ENCODE data around the gene ZNF407. TPM values are rescaled to one million over a fixed set of nuclear protein-coding genes. Genes with fewer than 3 reads are reported as not detected.

The ZNF407 gene
- polyA plus RNA-seq, 2 donors: 2.2 to 2.6 TPM

DNA sequence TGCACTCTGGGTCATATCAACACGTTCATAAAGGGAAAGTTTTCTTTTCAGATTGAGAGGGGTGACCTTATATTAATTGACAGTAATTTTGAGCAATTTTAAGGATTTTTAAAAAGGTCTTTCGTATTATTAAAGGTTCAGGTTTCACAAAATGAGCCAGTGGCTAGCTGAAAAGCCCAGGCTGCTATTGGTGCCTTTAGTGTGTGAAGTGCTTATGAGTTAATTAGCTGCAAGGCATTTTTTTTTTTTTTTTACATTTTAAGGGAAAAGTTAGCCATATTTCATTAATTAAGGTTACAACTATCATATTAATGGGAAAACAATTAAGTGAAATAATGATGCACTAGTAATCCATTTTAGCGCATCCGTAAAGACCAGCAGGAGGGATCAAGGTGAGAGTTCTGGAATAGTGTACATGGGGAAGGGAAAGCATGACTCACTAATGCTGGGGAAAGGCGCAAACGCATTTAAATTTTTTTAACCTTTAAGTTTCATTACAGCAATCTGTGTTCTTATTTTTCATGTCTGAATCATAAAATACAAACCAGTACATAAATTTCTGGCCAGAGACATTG is 200.0 kb downstream of the ZNF407 start:
- WGBS, 2 donors: 77 to 79% methylated on average over 6 of the region's 6 CpGs
- no peak overlapping the region for H3K27ac ChIP-seq (ENCODE audit: low read depth in 2 of 2, low read length in 1 of 2)

DNA sequence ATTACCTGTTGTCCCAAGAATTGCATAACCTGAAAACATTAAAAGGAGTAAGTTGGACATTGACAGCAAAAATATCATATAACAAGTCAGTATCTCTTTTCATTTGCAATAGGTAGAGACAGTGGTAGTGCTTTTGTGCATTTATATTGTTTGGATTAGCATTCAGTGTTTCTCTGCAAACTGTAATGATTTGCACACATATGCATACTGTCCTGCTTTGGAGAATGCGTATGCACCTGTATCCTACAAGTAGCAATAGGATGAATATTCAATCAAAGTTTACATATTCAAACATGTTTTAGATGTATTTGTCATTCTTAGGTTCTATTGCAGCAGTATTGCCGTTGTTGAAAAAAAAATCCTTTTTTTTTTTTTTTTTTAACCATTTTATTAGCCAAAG is 201.9 kb downstream of the ZNF407 start:
- Histone ChIP-seq H3K4me1 (ENCODE audit: control insufficient read depth in 2 of 2, insufficient read depth in 2 of 2, low read length in 1 of 2) (no peaks in the 10 kb centered on the region), H3K4me3 (ENCODE audit: low read depth in 1 of 2, low read length in 2 of 2) (no peak overlapping the region), H3K27me3 (ENCODE audit: control insufficient read depth in 1 of 2, insufficient read depth in 2 of 2, low read length in 2 of 2) (no peaks in the 10 kb centered on the region), H3K27ac (ENCODE audit: low read depth in 2 of 2, low read length in 1 of 2) (no peak overlapping the region), H3K9me3 (ENCODE audit: control insufficient read depth in 2 of 2, insufficient read depth in 1 of 2, low read depth in 1 of 2, low read length in 1 of 2) (no peaks in the 10 kb centered on the region), H3K36me3 (ENCODE audit: control insufficient read depth in 2 of 2, insufficient read depth in 2 of 2, low read length in 1 of 2) (no peaks in the 10 kb centered on the region)
- WGBS, 2 donors: 93 to 99% methylated on average over 2 of the region's 2 CpGs

More for the DNA sequence above, 200.0 kb downstream of the ZNF407 start:
- Histone ChIP-seq H3K36me3 (ENCODE audit: control insufficient read depth in 2 of 2, insufficient read depth in 2 of 2, low read length in 1 of 2) (no peaks in the 10 kb centered on the region), H3K4me1 (ENCODE audit: control insufficient read depth in 2 of 2, insufficient read depth in 2 of 2, low read length in 1 of 2) (no peaks in the 10 kb centered on the region), H3K4me3 (ENCODE audit: low read depth in 1 of 2, low read length in 2 of 2) (no peak overlapping the region), H3K9me3 (ENCODE audit: control insufficient read depth in 2 of 2, insufficient read depth in 1 of 2, low read depth in 1 of 2, low read length in 1 of 2) (no peaks in the 10 kb centered on the region), H3K27me3 (ENCODE audit: control insufficient read depth in 1 of 2, insufficient read depth in 2 of 2, low read length in 2 of 2) (no peaks in the 10 kb centered on the region)

DNA sequence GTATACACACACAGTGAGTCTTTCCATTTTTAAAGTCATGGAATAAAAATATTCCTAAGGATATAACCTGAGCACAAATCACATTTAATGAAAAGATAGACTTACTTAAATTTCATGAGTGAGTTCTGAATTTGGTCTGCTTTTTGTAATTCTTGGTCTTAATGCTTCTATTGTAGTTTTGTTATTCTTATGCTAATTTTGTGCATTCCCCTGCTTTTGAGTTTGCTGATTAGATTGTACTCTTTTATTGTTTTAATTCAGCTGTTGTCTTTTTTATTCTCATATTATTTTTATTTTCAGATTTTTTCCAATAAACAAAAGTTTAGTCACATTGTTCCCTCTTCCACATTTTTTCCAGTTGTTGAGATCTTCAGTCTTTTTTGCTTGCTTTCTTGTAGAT is 202.4 kb downstream of the ZNF407 start:
- H3K9me3 ChIP-seq (ENCODE audit: control insufficient read depth in 2 of 2, insufficient read depth in 1 of 2, low read depth in 1 of 2, low read length in 1 of 2): no peaks in the 10 kb centered on the region
- no peak overlapping the region for H3K27ac ChIP-seq (ENCODE audit: low read depth in 2 of 2, low read length in 1 of 2)
- H3K4me1 ChIP-seq (ENCODE audit: control insufficient read depth in 2 of 2, insufficient read depth in 2 of 2, low read length in 1 of 2): no peaks in the 10 kb centered on the region
- no peak overlapping the region for H3K4me3 ChIP-seq (ENCODE audit: low read depth in 1 of 2, low read length in 2 of 2)
- no peaks in the 10 kb centered on the region for H3K36me3 ChIP-seq (ENCODE audit: control insufficient read depth in 2 of 2, insufficient read depth in 2 of 2, low read length in 1 of 2)
- no peaks in the 10 kb centered on the region for H3K27me3 ChIP-seq (ENCODE audit: control insufficient read depth in 1 of 2, insufficient read depth in 2 of 2, low read length in 2 of 2)

DNA sequence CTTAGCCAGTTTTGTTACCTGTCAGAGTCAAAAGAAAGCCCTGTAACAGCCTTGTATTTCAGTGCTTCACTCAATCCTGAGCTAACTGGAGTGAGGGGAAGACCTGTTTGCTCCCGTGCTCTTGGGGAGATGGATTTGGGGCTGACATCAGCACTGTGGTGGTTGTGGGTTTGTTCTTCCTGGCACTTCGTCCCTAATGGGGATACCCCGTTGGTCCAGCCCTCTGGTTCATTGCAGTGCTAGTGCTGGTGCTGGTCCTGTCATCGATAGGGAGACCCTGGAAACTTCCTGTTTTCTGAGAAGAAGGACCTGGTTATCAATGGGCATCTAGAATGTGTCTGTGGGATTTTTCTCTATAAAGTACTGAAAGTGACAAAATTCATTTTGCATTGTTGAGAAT is 205.4 kb downstream of the ZNF407 start:
- peaks cover 0 to 3% of the 10 kb centered on the region in 2 donors for H3K4me1 ChIP-seq (ENCODE audit: control insufficient read depth in 2 of 2, insufficient read depth in 2 of 2, low read length in 1 of 2)
- H3K27ac ChIP-seq (ENCODE audit: low read depth in 2 of 2, low read length in 1 of 2): no peak overlapping the region
- 83 to 88% methylated on average over 4 of the region's 4 CpGs for WGBS, 2 donors
- H3K4me3 ChIP-seq (ENCODE audit: low read depth in 1 of 2, low read length in 2 of 2): no peak overlapping the region
- no peaks in the 10 kb centered on the region for H3K27me3 ChIP-seq (ENCODE audit: control insufficient read depth in 1 of 2, insufficient read depth in 2 of 2, low read length in 2 of 2)
- H3K36me3 ChIP-seq (ENCODE audit: control insufficient read depth in 2 of 2, insufficient read depth in 2 of 2, low read length in 1 of 2): no peaks in the 10 kb centered on the region
- no peaks in the 10 kb centered on the region for H3K9me3 ChIP-seq (ENCODE audit: control insufficient read depth in 2 of 2, insufficient read depth in 1 of 2, low read depth in 1 of 2, low read length in 1 of 2)

DNA sequence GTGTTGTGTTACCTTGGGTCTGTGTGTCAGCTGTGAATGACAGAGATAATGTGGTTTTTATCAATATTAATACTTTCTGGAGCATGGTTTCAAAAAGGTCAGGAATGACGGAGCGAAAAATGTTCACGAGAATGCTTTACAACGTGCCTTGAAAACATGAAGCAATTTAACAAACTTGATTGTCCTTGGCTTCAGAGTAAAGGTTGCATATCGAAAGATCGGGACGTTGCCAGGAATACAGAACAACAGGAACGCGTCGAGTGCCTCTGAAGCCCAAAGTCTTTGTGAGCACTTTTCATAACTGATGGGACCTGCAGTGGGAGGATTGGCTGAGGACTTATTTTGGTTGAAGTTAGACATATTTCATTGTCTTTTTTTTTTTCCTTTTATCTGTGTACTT is 206.1 kb downstream of the ZNF407 start:
- Histone ChIP-seq H3K27me3 (ENCODE audit: control insufficient read depth in 1 of 2, insufficient read depth in 2 of 2, low read length in 2 of 2) (no peaks in the 10 kb centered on the region), H3K4me1 (ENCODE audit: control insufficient read depth in 2 of 2, insufficient read depth in 2 of 2, low read length in 1 of 2) (peaks cover 0 to 3% of the 10 kb centered on the region in 2 donors), H3K9me3 (ENCODE audit: control insufficient read depth in 2 of 2, insufficient read depth in 1 of 2, low read depth in 1 of 2, low read length in 1 of 2) (no peaks in the 10 kb centered on the region), H3K4me3 (ENCODE audit: low read depth in 1 of 2, low read length in 2 of 2) (no peak overlapping the region), H3K27ac (ENCODE audit: low read depth in 2 of 2, low read length in 1 of 2) (no peak overlapping the region), H3K36me3 (ENCODE audit: control insufficient read depth in 2 of 2, insufficient read depth in 2 of 2, low read length in 1 of 2) (no peaks in the 10 kb centered on the region)
- 71 to 88% methylated on average over 10 of the region's 10 CpGs for WGBS, 2 donors

DNA sequence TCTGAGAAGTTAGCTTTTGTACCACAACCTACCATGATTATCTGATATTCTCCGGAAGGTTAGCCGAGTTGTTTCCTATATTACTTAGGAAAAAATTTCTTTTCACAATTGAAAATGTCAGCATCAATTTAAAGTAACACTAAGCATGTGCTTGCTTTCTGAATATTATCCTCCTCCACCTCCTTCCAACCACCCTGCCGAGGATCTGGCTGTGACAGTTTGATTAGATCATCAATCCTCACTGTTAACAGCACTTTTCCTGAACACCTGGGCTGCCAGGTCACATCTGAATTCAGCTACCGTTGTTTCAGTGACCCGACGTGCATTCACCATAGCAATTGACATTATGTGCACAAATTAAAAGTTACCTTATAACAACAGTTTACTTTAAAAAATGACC is 207.0 kb downstream of the ZNF407 start:
- 64 to 66% methylated on average over 6 of the region's 6 CpGs for WGBS, 2 donors
- Histone ChIP-seq H3K4me1 (ENCODE audit: control insufficient read depth in 2 of 2, insufficient read depth in 2 of 2, low read length in 1 of 2) (peaks cover 0 to 3% of the 10 kb centered on the region in 2 donors), H3K4me3 (ENCODE audit: low read depth in 1 of 2, low read length in 2 of 2) (no peak overlapping the region)

DNA sequence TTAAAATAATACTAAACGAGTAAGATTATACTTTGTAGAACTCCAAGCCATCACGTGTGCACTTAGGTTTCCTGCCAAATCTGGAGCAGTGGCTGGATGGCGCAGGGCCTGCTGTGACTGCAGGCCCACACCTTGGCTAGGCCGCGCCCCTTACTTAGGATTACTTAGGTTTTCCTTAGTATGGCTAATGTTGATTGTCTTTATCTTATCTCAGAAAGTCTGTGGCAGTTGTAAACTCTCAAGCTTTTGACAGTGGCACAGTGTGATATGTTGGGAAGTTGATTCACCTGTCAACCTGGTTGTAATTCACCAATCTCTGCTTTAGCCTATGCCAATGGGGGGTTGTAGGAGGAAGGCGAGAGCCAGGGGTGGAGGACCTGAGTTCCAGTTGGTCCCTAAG is 208.4 kb downstream of the ZNF407 start:
- Histone ChIP-seq H3K4me3 (ENCODE audit: low read depth in 1 of 2, low read length in 2 of 2) (no peak overlapping the region), H3K27ac (ENCODE audit: low read depth in 2 of 2, low read length in 1 of 2) (peak overlapping the region; percentile 76 to 84), H3K9me3 (ENCODE audit: control insufficient read depth in 2 of 2, insufficient read depth in 1 of 2, low read depth in 1 of 2, low read length in 1 of 2) (no peaks in the 10 kb centered on the region), H3K27me3 (ENCODE audit: control insufficient read depth in 1 of 2, insufficient read depth in 2 of 2, low read length in 2 of 2) (no peaks in the 10 kb centered on the region), H3K4me1 (ENCODE audit: control insufficient read depth in 2 of 2, insufficient read depth in 2 of 2, low read length in 1 of 2) (peaks cover 0 to 3% of the 10 kb centered on the region in 2 donors), H3K36me3 (ENCODE audit: control insufficient read depth in 2 of 2, insufficient read depth in 2 of 2, low read length in 1 of 2) (no peaks in the 10 kb centered on the region)
- 58 to 73% methylated on average over 6 of the region's 6 CpGs for WGBS, 2 donors

More for the DNA sequence above, 207.0 kb downstream of the ZNF407 start:
- Histone ChIP-seq H3K27ac (ENCODE audit: low read depth in 2 of 2, low read length in 1 of 2) (no peak overlapping the region), H3K36me3 (ENCODE audit: control insufficient read depth in 2 of 2, insufficient read depth in 2 of 2, low read length in 1 of 2) (no peaks in the 10 kb centered on the region), H3K27me3 (ENCODE audit: control insufficient read depth in 1 of 2, insufficient read depth in 2 of 2, low read length in 2 of 2) (no peaks in the 10 kb centered on the region), H3K9me3 (ENCODE audit: control insufficient read depth in 2 of 2, insufficient read depth in 1 of 2, low read depth in 1 of 2, low read length in 1 of 2) (no peaks in the 10 kb centered on the region)

DNA sequence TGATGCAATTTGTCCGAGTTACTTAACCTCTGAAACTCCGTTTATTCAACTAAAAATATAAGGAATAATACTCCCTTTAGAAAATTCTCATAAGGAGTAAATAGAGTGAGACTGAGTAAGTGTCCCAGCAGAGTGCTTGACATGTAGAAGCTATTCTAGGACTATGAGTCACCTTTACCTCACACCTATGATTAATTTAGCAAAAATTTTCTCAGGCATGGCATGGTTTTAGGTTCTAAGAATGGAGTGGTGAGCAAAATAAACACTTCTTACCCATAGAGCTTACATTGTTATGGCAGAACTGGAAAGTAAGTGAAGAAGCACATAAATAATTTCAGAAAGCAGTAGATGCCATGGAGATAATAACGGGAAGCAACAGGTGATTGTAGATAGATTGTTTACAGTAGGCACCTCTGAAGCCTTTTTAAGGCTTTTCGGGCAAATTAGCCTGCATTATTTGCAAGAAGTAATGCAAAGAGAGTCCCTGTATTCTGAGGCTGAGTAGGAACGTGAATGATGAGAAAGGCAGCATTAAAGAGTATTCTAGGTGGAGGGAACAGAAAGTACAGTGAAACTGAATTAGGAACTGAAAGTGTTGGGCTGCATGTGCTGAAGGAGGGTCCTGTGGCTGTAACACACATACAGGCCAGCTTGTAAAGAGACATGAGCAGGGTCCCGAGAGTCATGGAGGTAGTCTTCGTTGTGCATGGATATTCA is 209.2 kb downstream of the ZNF407 start:
- no peaks in the 10 kb centered on the region for H3K27me3 ChIP-seq (ENCODE audit: control insufficient read depth in 1 of 2, insufficient read depth in 2 of 2, low read length in 2 of 2)
- H3K4me3 ChIP-seq (ENCODE audit: low read depth in 1 of 2, low read length in 2 of 2): no peak overlapping the region
- peaks cover 0 to 3% of the 10 kb centered on the region in 2 donors for H3K4me1 ChIP-seq (ENCODE audit: control insufficient read depth in 2 of 2, insufficient read depth in 2 of 2, low read length in 1 of 2)
- 59 to 70% methylated on average over 7 of the region's 7 CpGs for WGBS, 2 donors
- peak overlapping the region in 1 of 2 donors; percentile 35 for H3K27ac ChIP-seq (ENCODE audit: low read depth in 2 of 2, low read length in 1 of 2)
- H3K9me3 ChIP-seq (ENCODE audit: control insufficient read depth in 2 of 2, insufficient read depth in 1 of 2, low read depth in 1 of 2, low read length in 1 of 2): no peaks in the 10 kb centered on the region
- no peaks in the 10 kb centered on the region for H3K36me3 ChIP-seq (ENCODE audit: control insufficient read depth in 2 of 2, insufficient read depth in 2 of 2, low read length in 1 of 2)

DNA sequence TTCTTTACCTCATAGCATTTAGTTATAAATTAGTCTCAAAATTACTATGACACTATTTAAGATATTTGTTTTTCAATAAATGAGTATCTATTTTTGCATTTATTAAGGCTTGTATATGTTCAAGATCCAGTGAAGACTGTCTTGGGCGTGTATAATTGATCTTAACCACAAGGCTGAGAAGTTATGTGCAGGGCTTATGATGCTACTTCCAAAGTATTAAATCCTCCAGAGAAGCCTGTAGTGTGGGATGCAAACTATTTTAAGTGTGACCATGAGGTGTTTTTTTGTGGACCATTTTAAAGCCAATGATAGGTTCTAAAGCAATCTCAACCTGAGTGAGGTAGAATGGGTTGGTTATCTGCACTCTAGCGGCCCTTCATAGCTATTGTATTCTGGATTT is 219.9 kb downstream of the ZNF407 start:
- 94 to 96% methylated on average over 2 of the region's 2 CpGs for WGBS, 2 donors
- Histone ChIP-seq H3K36me3 (ENCODE audit: control insufficient read depth in 2 of 2, insufficient read depth in 2 of 2, low read length in 1 of 2) (no peaks in the 10 kb centered on the region), H3K4me1 (ENCODE audit: control insufficient read depth in 2 of 2, insufficient read depth in 2 of 2, low read length in 1 of 2) (no peaks in the 10 kb centered on the region), H3K27me3 (ENCODE audit: control insufficient read depth in 1 of 2, insufficient read depth in 2 of 2, low read length in 2 of 2) (no peaks in the 10 kb centered on the region), H3K4me3 (ENCODE audit: low read depth in 1 of 2, low read length in 2 of 2) (no peak overlapping the region), H3K27ac (ENCODE audit: low read depth in 2 of 2, low read length in 1 of 2) (no peak overlapping the region), H3K9me3 (ENCODE audit: control insufficient read depth in 2 of 2, insufficient read depth in 1 of 2, low read depth in 1 of 2, low read length in 1 of 2) (no peaks in the 10 kb centered on the region)
